Hematopoietic multipotent progenitor cell (in vitro differentiated cells): Measurements from ENCODE around the gene SLC48A1. TPM values are rescaled to one million over a fixed set of nuclear protein-coding genes. Genes with fewer than 3 reads are reported as not detected.

Source experiments
- DNase-seq, 3 donors: peaks; one replicate each; pipeline ENCODE4 v3.0.0-alpha.2; 2011 to 2015; ENCODE audit warnings: low read depth in 2 of 3, low spot score in 2 of 3
- total RNA-seq: library from RNA; depleted of rRNA; stranded (reverse); fragments of >200 nt; gene quantifications from one replicate; pipeline ENCODE4 v1.2.3, GENCODE V29; 2012

SLC48A1 gene
- total RNA-seq, 1 donor, result 35.8 TPM

DNA sequence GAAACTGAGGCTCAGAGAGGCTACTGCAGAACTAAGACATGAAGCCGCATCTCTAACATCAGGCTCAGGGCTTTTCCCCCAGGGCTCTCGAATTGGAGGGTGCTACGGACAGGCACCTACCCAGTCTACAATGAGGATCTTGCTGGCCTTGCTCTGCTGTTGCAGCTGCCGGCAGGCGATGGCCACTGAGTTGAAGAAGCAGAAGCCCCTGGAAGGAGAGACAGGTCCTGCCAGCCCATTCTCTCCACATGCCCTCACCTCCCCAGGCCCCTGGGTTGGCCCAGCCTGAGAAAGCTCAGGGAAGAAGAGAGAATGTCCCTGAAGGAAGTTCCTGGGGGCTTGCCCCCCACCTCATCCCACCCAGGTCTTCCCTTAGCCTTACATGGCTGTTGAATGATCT, 16.1 kb downstream of the SLC48A1 start:
- DNase-seq, result no peak

DNA sequence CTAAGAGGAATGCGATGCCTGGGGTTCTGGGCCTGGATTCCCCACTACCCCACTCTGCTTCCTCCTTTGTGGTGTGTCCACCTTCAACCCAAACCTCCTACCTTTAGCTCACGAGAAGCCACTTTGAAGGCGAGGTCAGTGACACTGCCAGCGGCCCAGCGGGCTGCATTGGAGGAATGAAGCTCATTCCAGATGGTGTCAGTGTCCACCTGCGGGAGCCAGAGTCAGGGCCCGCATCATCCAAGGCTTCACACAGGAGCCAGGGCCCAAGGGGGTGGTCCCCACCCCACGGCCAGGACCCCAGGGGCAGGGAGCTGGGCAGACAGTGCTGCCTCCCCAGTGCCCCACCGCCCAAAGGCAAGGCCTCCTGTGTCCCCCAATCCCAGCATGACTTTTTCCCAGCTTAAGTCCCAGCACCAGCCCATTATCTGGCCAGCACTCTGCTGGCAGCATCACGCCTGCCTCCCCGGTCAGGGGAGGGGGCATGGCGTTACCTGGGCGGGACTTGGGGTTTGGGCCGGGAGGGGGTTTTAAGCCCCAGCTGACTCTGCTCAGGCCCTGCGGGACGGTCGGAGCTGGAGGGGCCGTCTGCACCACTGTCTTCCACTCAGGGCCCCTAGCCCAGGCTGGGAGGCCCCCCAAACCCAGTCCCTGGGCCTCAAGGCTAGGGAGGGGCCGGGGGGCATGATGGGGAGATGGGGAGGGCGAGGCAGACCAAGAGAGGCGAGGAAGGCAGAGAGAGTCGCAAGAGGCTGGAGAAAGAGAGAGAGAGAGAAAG, 16.9 kb downstream of the SLC48A1 start:
- DNase-seq, result no peak

DNA sequence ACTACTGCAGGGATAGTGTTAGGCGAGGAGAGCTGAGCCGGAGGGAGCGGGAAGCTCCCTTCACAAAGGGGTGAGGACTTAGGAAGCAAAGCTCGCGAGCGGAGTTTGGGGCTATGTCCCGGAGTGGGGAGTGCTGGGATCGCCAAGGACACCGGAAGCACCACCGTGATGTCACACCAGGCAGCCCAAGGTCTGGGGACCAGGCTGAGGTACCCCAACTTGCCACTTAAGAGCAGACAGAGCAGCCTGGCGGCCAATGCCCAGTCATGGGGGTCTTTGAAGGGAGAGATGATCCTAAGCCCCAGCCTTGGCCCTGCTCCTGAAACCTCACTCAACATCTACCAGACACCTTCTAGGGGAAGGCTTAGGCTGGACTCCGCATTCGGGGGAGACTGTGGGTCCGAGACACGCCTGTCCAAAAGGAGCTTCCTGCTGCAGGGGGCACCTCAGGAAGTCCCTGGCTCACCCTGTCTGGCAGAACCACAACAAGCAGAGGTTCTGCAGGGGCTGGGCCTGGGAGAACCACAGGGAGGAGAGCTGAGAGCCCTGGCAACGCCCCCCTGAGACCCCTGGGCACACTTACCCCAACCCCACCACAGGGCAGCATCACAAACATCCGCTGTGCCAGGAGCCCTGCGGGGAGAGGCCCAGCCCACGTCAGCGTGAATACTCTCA, 17.8 kb downstream of the SLC48A1 start:
- DNase-seq, result no peak

DNA sequence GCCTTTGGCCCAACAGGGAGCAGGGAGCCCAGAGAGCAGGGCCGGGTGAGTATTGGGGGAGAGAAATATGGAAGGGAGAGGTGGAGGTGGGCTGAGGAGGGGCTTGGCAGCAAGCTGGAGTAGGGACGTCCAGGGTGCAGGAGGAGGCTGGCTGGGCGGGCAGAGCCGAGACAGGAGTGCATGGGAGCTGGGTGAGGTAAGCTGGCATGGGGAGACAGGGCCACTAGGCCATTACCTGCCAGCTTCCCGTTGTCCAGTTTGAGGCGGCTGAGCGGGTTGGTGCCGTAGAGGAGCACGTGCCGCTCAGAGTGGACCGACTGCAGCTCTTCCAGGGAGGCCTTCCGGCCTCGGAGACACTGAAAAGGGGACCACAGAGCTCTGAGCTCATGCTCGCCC, 18.3 kb downstream of the SLC48A1 start:
- DNase-seq, result no peak

DNA sequence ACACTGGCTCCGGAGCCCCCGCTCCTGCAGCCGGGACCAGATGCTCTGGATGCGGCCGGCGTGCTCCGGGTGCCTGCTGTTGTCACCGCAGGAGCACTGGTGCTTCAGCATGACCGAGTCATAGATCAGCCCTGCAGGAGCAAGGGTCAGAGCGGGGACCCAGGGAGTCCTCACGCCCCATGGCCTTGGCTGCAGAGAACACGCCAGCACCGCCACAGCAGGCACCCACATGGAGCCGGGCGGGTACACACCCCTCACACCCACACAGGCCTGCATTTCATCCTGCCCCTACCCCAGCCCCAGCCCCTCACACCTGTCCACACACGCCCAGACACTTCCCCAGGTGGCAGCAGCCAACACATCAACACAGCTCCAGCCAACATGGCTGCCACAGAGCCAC, 18.8 kb downstream of the SLC48A1 start:
- no peak for DNase-seq

DNA sequence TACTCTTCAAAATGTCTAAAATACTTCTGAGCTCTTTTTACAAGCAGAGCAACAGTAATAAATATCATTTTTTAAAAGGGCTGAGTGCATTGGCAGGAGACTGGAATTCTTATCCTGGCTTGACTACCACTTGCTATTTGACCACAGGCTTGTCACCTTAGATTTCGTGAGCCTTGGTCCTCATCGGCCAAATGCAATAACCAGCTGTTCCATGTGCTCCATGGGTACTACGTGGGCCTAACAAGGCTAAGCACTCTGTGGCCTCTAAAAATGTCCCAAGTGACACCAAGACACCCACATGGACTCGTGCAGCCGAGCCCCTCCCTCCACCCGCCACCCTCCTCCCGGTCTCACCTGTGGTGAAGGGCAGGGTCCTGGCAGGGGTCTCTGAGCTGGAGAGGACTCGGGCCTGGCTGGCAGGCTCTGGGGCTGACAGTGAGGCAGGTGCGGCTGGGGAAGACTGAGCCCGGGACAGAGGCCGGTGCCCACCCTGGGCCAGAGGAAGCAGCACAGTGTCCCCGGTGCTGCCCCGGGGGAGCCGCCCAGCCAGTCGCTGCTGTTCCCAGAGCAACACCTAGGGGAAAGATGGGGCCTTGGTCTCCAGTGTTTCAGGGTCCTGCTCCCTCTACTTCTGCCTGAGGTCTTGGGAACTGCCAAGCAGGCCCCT, 20.1 kb downstream of the SLC48A1 start:
- DNase-seq, result no peak

DNA sequence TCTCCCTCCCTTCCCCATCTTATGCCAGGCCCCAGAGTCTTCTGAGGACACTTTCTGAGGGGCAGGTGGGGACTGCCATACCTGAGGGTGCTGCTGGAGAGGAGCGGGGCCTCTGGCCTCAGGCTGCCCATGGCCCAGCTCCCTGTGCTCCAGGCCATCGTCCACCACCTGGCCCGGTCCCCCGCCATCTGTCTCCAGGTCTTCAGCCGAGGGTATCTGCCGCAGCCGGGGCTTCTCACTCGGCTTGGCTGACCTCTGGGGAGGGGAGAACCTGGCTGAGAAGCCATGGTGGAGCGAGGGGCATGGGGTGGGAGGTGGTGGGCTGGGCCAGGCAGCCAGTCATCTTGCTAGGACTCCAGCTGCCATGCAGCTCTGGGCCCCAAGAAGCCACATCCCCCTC, 21.6 kb downstream of the SLC48A1 start:
- DNase-seq, result no peak

DNA sequence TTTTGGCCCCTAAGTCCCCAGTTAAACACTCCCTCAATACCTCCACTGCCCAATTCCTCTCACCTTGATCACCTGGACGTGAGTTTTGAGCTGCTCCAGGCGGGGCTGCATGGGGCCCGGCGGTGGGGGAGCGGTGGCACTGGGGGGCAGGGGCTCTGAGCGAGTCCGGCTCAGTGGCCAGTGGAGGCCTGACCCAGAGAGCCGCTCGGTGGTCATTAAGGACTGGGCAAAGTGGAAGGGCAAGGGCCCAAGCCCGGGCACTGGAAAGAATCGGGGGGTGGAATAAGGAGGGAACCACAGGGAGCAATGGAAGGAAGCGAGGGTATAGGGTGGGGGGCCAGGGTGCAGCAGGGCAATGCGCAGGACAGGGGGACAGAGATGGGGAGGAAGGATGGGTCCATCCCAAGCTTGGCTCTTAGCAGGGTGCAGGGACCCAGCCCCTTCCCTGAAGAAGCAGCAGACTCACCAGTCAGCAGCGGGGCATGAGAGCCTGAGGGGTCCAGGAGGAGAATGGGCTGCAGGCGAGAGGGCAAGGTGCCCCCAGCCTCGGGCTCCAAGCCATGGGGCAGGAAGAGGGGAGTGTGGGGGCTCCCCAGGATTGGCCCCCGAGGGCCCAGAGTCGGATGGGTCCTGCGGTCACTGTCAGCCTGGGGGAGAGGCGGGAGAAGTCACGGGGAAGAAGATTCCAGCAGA, 22.2 kb downstream of the SLC48A1 start:
- no peak for DNase-seq

DNA sequence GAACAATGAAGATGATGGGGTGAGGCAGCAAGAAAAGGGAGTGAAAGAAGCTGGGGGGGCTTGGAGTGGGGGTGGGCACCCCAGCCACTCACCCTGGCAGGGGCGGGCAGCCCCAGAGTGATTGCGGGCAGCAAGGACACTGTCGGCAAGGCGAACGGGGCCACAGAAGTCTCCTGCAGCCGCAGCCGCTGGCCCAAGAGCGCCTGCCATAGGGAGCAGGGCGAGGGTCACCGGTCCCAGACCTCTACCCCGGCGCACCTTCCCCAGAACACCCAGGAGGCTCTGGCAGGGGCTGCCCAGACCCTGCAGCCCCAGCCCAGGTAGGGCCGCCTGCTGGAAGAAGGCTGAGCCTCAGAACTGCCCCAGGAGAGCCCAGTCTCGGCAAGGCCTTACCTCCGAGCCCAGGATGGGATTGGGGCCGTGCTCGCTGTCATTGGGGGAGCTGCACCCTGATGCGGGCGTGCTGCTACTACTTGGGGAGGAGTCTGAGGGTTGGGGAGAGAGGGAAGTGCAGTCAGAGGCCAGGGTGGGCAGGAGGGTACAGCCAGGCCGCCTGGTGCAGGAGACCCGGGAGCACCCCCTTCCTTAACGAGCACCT, 22.9 kb downstream of the SLC48A1 start:
- no peak for DNase-seq

DNA sequence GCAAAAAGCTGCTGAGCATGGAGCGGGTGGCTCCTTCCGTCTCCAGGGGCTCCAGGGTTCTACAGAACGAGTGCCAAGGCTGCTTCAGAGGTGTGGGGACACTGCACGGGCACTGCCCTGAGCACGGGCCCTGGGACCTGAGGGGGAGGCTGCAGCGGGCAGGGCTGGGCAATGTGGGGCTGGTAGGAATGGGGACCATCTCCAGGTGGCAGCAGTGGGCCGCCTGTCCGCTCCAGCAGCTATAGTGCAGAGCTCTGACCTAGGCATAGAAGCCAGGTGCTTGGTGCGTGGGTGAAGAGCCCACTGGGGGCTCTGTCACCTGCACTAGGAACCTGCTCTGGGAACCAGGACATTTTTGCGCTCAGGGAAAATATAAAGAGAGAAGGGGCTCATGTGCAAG, 24.4 kb downstream of the SLC48A1 start:
- peak in 1 of 3 donors; percentile 55 for DNase-seq

DNA sequence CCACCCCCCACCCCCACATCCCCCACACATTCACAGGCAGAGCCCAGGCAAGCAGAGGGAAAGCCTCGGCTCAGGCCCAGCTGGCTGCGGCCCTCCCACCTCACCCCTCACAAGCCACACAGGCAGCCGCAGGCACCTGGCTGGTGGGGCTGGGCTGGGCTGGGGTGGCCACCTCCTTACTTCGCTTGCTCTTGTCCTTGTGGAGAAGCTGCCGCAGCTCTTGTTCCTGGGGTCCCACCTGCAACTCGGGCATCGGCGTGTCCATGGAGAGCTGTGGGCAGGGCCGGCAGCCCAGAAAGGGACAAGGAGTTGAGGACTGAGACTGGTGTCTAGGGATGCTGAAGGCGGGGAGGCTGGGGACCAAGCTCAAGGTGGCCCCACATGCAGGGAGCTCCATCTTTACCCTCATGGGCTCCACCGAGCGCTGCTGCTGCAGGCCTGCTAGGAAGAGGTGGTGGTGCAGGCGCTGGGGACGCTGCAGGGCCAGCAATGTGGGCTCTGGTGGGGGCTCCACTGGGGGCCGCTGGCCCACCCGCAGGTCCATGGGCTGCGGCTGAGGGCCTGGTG, 25.4 kb downstream of the SLC48A1 start:
- DNase-seq, result no peak

DNA sequence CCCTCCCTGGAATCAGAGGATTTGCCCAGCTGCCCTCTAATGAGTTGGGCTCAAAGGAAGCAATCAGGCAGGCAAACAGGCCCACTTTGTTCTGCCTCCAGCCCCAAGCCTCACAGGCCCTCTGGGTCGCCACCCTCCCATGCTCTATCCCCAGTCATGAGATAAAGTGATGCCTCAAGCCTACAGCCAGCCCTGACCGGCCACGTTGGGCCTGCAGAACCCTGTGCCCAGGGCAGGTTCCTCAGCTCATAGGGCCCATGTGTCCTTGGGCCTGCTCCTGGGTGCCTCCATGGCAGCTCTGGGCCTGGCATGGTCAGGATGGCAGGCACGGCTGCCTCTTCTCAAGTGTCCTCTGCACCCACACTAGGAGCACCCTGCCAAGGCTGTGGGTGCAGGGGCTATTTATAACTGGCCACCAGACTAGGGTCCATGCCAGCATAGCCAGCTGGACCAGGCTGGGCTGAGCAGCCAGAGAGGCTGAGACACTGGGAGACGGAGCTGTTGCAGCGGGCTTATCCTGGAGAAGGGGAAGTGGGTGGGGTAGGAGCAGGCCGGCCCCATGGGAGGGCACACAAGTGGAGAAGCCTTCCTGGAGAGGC, 26.4 kb downstream of the SLC48A1 start:
- no peak for DNase-seq

DNA sequence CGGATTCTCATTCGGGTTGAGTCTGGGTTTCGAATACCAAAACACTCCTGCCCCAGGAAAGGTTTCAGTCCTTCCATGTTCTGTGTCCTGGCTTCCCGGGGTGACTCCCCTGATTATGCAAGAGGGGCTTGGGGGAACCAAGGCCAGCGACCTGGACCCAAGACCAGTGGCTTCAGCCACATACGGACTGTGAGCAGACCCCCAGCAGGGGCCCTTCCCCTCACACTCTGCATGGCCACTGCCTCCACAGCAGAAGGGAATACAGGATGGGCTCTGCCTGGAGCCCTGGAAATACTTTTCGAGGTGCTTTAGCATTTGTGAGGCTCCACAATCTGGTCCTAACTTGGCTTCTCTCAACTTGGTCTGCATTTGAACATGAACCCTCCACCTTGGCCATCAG, 27.5 kb downstream of the SLC48A1 start:
- no peak for DNase-seq

DNA sequence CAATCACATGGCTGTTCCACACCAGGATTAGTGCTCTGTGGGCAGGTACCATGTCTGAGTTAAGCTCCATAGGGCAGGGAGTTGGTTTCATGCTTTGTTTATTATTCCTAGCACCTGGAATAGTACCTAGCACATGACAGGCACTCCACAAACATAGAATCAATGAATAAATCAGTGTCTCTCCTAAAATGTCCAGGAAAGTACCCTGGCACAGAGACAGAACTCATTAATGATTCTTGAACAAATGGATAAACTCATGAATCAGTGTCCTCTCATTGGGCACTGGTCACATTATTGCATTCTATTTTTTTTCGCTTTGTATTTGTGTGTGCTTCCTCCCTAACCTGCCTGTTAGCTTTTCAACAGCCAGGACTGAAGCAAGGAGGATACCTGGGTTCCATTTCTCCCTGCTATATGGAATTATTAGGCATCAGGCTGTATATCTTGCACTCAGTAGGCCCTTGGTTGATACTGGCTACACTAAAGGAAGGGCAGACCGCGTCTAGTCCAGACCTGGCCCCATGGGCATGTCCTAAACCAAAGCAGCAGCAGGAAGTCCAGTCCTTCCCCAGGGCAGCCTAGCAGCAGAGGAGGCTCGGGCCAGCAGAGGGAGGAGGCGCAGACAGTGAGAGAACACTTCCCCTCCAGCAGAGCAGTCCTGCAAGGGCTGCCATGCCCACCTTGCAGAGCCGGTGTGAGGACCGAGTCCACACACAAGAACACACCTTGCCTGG, 28.3 kb downstream of the SLC48A1 start:
- DNase-seq, result no peak

DNA sequence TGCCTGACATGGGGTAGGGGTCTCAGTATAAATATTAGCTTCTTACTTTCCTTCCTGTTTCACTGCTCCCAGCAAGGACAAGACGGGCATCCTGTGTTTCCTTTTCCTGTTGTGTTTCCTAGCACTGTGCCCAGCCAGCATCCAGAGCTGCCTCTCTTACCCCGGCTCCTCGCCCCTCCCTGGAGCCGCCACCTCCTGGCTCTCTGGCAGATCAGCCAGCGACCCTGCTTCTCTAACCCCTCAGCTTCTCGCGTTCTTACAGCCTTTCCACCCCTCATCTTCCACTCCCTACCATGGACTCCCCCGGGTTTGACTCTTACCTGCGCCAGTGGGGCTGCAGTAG, 28.8 kb downstream of the SLC48A1 start:
- no peak for DNase-seq

DNA sequence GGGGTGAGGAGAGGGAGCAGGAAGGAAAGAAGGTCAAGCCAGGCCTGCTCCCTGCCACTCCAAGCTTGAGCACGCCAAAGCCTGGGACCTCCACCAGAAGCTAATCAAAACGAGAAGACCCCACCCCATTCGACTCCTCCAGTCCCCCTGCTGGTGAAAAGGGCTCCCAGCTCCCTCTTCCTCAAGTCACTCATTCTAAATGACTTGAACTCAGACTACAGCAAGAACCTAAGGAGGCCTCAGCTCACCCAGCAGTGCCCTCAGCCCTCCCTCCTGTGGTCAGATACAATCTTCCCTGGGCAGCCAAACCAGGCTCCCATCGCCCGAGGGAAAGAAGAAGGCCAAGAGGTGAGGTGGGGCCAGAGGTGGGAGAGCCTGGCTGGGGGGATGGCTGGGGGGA, 29.3 kb downstream of the SLC48A1 start:
- DNase-seq, result peak in 1 of 3 donors; percentile 48

DNA sequence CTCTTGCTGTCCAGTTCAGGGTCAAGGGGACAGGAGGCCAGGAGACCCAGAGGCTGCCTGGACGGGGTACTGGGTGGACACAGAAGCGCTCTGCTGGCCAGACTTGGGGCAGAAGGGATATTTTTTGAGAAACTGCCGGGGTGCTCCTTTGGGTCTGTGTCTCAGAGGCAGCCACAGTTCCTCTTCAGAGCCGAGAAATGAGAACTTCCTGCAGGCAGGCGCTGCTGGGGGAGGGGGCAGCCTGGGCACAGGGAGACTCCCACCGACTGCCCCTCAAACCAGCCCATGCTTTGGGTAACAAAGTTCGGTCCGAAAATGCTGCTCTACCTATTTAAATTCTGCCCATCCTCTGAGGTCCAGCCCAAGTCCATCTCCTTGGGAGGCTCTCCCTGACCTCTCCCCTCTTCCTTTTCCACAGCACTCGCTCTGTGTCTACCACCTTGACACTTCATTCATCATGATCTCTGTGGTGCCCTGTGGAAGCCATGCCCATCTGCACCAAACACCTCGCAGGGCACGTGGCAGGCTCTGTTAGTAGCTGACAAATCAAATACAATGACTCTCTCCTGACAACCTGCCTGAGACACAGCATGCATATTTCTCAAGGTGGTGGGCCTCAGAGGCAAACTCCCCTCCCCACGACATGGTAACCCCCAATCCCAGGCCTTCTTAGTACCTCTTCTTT, 30.3 kb downstream of the SLC48A1 start:
- DNase-seq, result peak in 1 of 3 donors; percentile 18

DNA sequence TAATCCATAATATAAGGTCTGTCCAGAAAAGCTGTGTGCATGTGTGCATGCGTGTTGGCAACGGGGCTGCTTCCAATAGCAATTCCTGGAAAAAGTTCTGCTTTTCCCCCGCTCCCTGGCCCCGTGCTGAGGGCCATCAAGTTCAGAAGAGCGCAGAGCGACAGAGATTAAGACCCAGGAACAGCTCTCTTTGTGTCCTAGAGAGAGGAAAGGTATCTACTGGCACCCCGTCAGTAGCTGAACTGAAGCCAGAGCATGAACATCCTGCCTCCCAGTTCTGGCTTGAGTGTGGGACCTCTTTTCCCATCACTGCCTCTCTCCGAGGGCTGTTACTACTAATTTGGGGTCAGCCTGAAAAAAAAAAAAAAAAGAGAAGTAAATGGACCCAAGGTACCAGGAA, 31.1 kb downstream of the SLC48A1 start:
- DNase-seq, result no peak

DNA sequence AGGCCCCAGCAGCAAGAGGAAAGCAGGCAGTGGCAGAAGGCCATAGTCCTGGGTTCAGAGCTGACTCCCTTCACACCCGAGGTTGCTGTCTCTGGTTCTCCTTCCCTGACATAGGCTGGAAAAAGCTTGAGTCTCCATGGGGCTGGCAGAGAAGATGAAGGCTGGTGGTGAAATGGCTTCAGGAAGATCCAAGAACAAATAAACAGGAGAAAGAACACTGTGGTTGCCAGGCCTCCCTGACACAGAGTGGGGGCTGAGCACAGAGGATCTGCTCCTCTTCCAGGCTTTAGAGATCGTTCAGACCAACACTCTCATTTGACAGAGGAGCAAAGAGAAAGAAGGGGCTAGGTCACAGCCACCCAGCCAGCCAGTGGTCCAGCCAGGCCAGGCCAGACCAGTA, 32.4 kb downstream of the SLC48A1 start:
- no peak for DNase-seq
